H1 (cell line): ENCODE data around the gene MAP3K1. TPM values are rescaled to one million over a fixed set of nuclear protein-coding genes. Genes with fewer than 3 reads are reported as not detected.

ENCODE experiments used
- BCL11A ChIP-seq, 2 experiments: IDR thresholded peaks; one replicate each; pipeline ENCODE4 v1.6.1; 2011; ENCODE audit warnings: low read depth in 2 of 2, low read length in 2 of 2, mild to moderate bottlenecking in 2 of 2
- EGR1 ChIP-seq: IDR thresholded peaks from 2 replicates; pipeline ENCODE4 v1.6.1; 2011; ENCODE audit warnings: low read depth, low read length, borderline replicate concordance
- EP300 ChIP-seq, 2 experiments: IDR thresholded peaks; 1 replicate in 1 of 2; 2 replicates in 1 of 2; pipeline ENCODE4 v1.6.1; 2011 to 2012; ENCODE audit warnings: low read depth in 2 of 2, low read length in 2 of 2, mild to moderate bottlenecking in 2 of 2, borderline replicate concordance in 1 of 2, inconsistent platforms in 1 of 2, moderate library complexity in 1 of 2
- GTF2F1 ChIP-seq: IDR thresholded peaks from 2 replicates; pipeline ENCODE4 v1.6.1; 2012; ENCODE audit warnings: low read depth, low read length, improper control_type of control experiment, borderline replicate concordance
- HDAC2 ChIP-seq, 2 experiments: fragments of 300-600 bp in 1 of 2; sonication (generic) in 1 of 2; IDR thresholded peaks; 2 replicates each; pipeline ENCODE4 v1.6.1; 2011 to 2012; ENCODE audit warnings: low read depth in 2 of 2, low read length in 2 of 2, mild to moderate bottlenecking in 2 of 2, moderate library complexity in 2 of 2, borderline replicate concordance in 1 of 2, inconsistent platforms in 1 of 2
- NRF1 ChIP-seq: IDR thresholded peaks from 2 replicates; pipeline ENCODE4 v1.6.1; 2011; ENCODE audit warnings: mild to moderate bottlenecking, low read depth, low read length, improper control_type of control experiment
- PHF8 ChIP-seq: fragments of 200-600 bp; sonication (generic); conservative IDR thresholded peaks from 2 replicates; pipeline ENCODE4 v1.7.1; 2012; ENCODE audit warnings: low read depth, mild to moderate bottlenecking, inconsistent platforms, low read length, moderate library complexity
- RNF2 ChIP-seq: fragments of 200-900, 300-1000 bp; sonication (generic); IDR thresholded peaks from 2 replicates; pipeline ENCODE4 v1.7.1; 2016; ENCODE audit warnings: borderline replicate concordance, low read depth, mild to moderate bottlenecking, antibody characterized with exemption, low read length; ENCODE audit not compliant: poor library complexity, severe bottlenecking; ENCODE audit errors: missing control alignments
- RXRA ChIP-seq: IDR thresholded peaks from 2 replicates; pipeline ENCODE4 v1.6.1; 2011; ENCODE audit warnings: low read depth, mild to moderate bottlenecking, low read length, moderate library complexity; ENCODE audit not compliant: insufficient read depth
- SIRT6 ChIP-seq: IDR thresholded peaks from one replicate; pipeline ENCODE4 v1.7.1; 2012; ENCODE audit warnings: low read length, inconsistent platforms
- SP1 ChIP-seq: IDR thresholded peaks from 2 replicates; pipeline ENCODE4 v1.6.1; 2011; ENCODE audit warnings: low read depth, low read length
- SRF ChIP-seq: IDR thresholded peaks from 2 replicates; pipeline ENCODE4 v1.6.1; 2011; ENCODE audit warnings: mild to moderate bottlenecking, low read depth, low read length, moderate library complexity
- TBP ChIP-seq: IDR thresholded peaks from 2 replicates; pipeline ENCODE4 v1.6.1; 2011; ENCODE audit warnings: low read depth, low read length, improper control_type of control experiment
- TEAD4 ChIP-seq: IDR thresholded peaks from 2 replicates; pipeline ENCODE4 v1.6.1; 2012; ENCODE audit warnings: low read depth, low read length, inconsistent platforms, mixed read lengths
- polyA plus RNA-seq, 7 experiments: library from polyadenylated mRNA; depleted of rRNA in 3 of 7; stranded (reverse) in 5 of 7; unstranded in 2 of 7; fragments of >200 nt in 5 of 7; fragments of 200-250 nt in 2 of 7; gene quantifications; 1 replicate in 5 of 7; 2 replicates in 1 of 7; 4 replicates in 1 of 7; pipeline versions ENCODE4 v1.2.1 to v1.2.3, GENCODE V29; 2011 to 2013; ENCODE audit warnings: missing spikeins in 2 of 7, mixed read lengths in 2 of 7
- total RNA-seq: library from RNA; stranded (reverse); fragmentation: NEBNext Ultra II Directional; extraction: Animal tissue kit (Norgen Biotek cat#: 25700); gene quantifications from 2 replicates; pipeline ENCODE4 v1.2.1, GENCODE V29; 2021
- TF ChIP-seq, protein P1 (sequence below): IDR thresholded peaks from 2 replicates; pipeline ENCODE4 v1.6.1; 2011; ENCODE audit warnings: low read depth, mild to moderate bottlenecking, low read length; ENCODE audit not compliant: insufficient read depth
- TF ChIP-seq, protein P2 (sequence below): IDR thresholded peaks from 2 replicates; pipeline ENCODE4 v1.6.1; 2012; ENCODE audit warnings: low read length, inconsistent platforms

MAP3K1 gene
- total and polyA plus RNA-seq, 2 of the 8 experiments (the other 6 are each of a cell fraction or from before 2014, with no cell fraction given) = 3.9 to 11.8 TPM

DNA sequence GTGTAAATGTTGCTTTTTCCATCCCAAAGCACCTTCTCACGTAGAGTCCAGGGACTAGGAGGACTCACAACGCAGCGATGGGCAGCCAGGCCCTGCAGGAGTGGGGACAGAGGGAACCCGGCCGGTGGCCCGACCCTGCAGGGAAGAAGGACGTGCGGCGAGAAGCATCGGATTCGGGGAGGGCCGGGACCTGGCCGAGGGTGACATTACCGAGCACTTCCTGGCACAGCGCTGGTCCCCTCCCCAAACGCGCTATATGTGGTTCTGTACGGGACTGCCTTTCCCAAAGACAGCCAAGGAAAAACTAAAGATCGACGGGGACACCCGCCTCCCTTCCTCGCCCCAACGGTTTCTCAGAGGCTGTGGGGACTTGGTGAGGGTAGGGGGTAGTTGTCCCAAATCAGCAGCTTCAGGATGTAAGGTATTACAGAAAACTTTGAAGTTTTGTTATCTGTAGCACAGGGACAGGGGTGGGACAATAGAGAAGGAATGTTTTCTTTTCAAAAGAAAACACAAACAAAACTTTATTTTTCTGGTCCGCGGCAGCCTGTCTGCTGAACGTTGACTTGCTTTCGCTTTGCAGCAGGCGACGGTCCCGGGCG, 887 bp upstream of the MAP3K1 start (continued):
- TF ChIP-seq HDAC2 (IDR thresholded peaks at IDR 0.05; ENCODE audit: borderline replicate concordance in 1 of 2, low read depth in 2 of 2, low read length in 2 of 2) = no peak; a peak in 1 of 4 replicates
- no peak for TF ChIP-seq BCL11A (IDR thresholded peaks at IDR 0.05; ENCODE audit: low read depth in 2 of 2, low read length in 2 of 2)
- no peak for TF ChIP-seq RNF2
- TF ChIP-seq EP300 (IDR thresholded peaks at IDR 0.05; ENCODE audit: borderline replicate concordance in 1 of 2, low read depth in 2 of 2, low read length in 2 of 2) = no peak
- no peak for TF ChIP-seq TEAD4
- no peak for TF ChIP-seq RXRA
- TF ChIP-seq NRF1 = no peak
- TF ChIP-seq SRF = no peak
- no peak for TF ChIP-seq TBP
- TF ChIP-seq GTF2F1 = no peak
- TF ChIP-seq PHF8 = no peak
- TF ChIP-seq EGR1 = no peak
- TF ChIP-seq, protein P1, sequence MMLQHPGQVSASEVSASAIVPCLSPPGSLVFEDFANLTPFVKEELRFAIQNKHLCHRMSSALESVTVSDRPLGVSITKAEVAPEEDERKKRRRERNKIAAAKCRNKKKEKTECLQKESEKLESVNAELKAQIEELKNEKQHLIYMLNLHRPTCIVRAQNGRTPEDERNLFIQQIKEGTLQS = no peak
- no peak for TF ChIP-seq SP1
- no peak for TF ChIP-seq SIRT6
- TF ChIP-seq, protein P2, sequence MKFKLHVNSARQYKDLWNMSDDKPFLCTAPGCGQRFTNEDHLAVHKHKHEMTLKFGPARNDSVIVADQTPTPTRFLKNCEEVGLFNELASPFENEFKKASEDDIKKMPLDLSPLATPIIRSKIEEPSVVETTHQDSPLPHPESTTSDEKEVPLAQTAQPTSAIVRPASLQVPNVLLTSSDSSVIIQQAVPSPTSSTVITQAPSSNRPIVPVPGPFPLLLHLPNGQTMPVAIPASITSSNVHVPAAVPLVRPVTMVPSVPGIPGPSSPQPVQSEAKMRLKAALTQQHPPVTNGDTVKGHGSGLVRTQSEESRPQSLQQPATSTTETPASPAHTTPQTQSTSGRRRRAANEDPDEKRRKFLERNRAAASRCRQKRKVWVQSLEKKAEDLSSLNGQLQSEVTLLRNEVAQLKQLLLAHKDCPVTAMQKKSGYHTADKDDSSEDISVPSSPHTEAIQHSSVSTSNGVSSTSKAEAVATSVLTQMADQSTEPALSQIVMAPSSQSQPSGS = no peak
- TF ChIP-seq, all 59 proteins: peak for 7
